Astrocyte of the cerebellum (primary cell): Measurements from ENCODE around the gene NOVA2.
A peak's percentile ranks its signal among the peaks of the same experiment; 100 is the strongest.

Experiments used
- DNase-seq: peaks from one replicate; pipeline ENCODE4 v3.0.0-alpha.2; 2011; ENCODE audit warnings: low read depth
- H3K4me3 ChIP-seq: 2 replicates; pipeline ENCODE4 v1.5.1; 2011; ENCODE audit warnings: mild to moderate bottlenecking, low read depth, low read length, moderate library complexity
- in situ Hi-C: cut with HindIII; loops from 2 replicates; pipeline ENCODE4 v1.10.0; 2017; ENCODE audit warnings: low sequenced_read_pairs
- TF ChIP-seq, protein P1 (sequence below): IDR thresholded peaks from 2 replicates; pipeline ENCODE4 v1.5.1; 2012; ENCODE audit warnings: low read length, low read depth, moderate library complexity, mild to moderate bottlenecking; ENCODE audit errors: missing control alignments

NOVA2 gene

DNA sequence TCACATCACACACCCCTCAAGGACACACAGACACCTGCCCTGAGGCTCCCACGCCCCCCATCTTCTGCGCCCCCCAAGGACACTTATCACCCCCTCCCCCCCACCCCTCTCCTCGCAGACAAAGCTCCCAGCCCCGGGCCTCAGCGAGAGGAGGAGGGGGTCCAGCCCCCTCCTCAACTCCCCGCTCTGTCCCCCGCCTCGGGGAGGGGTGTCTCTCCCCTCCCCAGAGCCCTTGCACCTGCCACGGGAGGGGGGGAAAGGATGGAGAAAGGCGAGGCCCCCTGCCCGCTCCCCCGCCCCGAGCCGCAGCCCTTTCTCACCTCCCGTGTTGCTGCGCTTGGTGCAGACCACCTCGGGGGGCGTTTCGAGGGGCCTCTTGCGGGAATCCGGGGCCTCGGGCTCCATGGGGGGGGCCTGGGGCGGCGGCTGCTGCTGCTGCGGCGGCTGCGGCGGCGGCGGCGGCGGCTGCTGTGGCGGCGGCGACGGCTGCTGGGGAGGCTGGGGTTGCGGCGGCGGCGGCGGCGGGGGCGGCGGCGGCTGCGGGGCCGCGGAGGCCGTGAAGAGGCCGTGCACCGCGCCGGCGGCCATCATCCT, 621 bp downstream of the NOVA2 start:
- in situ Hi-C loops: no loop called here
- TF ChIP-seq, protein P1, sequence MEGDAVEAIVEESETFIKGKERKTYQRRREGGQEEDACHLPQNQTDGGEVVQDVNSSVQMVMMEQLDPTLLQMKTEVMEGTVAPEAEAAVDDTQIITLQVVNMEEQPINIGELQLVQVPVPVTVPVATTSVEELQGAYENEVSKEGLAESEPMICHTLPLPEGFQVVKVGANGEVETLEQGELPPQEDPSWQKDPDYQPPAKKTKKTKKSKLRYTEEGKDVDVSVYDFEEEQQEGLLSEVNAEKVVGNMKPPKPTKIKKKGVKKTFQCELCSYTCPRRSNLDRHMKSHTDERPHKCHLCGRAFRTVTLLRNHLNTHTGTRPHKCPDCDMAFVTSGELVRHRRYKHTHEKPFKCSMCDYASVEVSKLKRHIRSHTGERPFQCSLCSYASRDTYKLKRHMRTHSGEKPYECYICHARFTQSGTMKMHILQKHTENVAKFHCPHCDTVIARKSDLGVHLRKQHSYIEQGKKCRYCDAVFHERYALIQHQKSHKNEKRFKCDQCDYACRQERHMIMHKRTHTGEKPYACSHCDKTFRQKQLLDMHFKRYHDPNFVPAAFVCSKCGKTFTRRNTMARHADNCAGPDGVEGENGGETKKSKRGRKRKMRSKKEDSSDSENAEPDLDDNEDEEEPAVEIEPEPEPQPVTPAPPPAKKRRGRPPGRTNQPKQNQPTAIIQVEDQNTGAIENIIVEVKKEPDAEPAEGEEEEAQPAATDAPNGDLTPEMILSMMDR: no peak
- no peak for DNase-seq
- peak overlapping the region; percentile 24 for H3K4me3 ChIP-seq

DNA sequence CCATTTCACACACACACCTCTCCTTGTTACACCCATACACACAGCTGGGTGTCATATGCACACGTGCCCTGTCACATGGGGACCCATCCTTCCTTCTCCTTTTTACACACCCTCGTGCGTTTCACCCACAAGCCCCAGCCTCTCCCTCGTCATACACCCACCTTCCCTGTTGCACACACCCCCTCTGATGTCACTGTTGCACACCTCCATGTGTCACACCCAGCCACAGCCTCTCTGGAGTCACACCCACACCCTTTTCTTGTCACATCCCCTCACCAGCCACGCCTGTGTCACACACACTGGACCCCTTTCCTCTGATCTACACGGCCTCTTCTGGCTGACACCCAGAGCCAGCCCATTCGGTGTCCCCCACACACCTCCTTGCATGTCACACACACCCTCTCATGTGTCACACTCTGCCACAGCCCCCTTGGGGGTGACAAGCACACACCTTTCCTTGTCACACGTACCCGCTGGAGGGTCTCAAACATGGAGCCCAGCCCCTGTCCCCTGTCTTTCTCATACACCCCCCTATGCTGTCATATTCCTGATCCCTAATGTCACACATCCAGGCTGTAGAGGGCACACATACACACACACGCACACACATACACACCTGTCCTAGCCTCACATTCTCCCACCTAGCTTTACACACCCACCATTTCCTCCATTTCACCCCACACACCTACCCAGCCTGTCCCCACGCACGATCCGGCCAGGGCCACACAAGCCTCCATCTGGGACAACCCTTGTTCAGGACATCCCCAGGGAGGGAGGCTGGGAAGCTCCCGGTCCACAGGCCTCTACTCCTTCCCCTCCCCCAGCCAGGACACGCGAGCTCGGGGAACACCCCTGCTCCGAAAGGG, 1.4 kb downstream of the NOVA2 start:
- in situ Hi-C loops: no loop called here
- TF ChIP-seq, protein P1: no peak
- no peak for DNase-seq
- peak overlapping the region; percentile 24 for H3K4me3 ChIP-seq

DNA sequence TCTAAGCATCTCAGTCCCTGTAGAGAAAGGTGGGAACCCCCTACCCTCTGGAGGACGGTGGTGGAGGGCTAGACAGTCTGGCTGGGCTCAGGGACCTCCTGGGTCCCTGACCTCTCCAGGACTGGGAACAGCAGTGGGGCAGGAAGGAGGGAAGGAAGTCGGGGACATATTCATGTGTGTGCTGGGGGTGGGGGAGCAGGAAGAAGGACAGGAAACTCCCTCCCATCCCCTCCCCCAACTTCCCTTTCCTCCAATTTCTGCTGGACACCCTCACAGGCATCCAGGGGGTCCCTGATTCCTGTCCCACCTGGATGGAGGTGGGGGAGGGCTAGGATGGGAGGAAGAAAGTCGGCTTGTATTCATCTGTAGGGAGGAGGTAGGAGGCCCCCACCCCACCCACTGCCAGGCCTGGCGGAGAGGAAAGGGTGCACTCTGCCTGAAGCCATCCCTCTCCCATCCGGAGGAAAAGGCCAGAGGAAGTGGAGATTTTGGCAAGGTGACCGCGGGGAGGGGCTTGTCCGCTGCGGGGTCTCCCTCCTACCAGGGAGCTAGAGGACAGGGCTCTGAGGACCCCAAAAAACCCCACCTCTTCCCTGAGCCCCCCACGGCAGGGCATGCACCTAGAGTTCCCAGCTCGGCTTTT, 2.3 kb downstream of the NOVA2 start:
- no peak overlapping the region for H3K4me3 ChIP-seq
- no peak for DNase-seq
- TF ChIP-seq, protein P1: no peak
- in situ Hi-C loops: no loop called here

DNA sequence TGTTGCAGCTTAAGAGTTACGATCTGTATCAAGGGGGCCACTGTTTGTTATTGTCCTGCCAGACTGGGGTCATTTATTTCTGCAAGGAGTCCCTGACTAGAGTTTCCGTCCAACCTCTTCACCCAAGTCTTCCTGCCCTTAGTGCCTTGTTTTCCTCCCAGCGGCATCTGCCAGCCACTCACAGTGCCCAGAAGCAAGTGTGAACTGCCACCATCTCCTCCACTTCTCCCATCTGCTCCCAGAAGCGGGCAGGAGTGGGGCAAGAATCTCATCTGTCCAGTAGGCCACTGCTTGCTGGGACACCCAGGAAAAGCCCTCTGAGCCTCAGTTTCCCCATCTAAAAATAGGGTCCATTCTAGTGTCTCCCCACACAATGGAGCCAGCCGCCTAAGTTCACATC, 4.0 kb downstream of the NOVA2 start:
- TF ChIP-seq, protein P1: no peak
- no peak for DNase-seq
- no peak overlapping the region for H3K4me3 ChIP-seq
- in situ Hi-C loops: no loop called here

DNA sequence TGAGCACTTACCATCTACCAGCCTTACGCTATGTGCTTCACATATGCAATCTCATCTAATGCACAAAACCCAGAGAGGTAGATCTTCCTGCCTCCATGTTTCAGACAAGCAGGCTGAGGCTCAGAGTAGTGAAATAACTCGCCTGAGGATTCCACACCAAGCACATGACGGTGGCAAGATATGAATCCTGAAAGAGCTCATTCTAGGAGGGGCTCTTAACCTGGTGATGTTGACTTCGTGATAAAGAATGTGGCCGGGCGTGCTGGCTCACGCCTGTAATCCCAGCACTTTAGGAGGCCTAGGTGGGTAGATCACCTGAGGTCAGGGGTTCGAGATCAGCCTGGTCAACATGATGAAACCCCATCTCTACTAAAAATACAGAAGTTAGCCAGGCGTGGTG, 5.0 kb downstream of the NOVA2 start:
- in situ Hi-C loops: no loop called here
- TF ChIP-seq, protein P1: no peak
- DNase-seq: no peak
- H3K4me3 ChIP-seq: no peak overlapping the region

DNA sequence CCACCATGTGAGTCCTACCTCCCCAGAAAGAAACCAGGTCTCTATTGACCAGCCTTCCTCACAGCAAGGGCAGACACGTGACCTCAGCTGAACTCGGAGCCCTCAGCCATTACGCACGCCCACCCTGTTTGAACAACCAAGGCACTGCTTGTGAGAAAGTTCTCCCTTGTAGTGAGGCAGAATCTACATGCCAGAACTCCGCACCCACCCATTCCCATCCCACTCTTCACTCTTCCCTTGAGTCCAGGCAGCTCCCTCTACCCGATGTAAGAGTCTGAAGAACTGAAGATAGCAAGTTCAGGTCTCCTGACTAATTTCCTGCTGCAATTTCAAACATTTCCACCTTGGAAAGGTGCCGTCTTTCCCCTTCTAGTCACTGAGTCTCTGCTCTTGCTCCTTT, 6.4 kb downstream of the NOVA2 start:
- in situ Hi-C loops: no loop called here
- no peak for DNase-seq
- no peak overlapping the region for H3K4me3 ChIP-seq
- TF ChIP-seq, protein P1: no peak
